ENCODE data around the gene NUP205. TPM values are rescaled to one million over a fixed set of nuclear protein-coding genes. Genes with fewer than 3 reads are reported as not detected.

Gene NUP205
- total and polyA plus RNA-seq, 12 donors = 22.3 to 48.1 (median 35.4) TPM

Small RNAs within 50 kb of the gene (small RNA-seq; reads per million reads assigned to genes)
- 0 reads per million in 2 donors for gene RNU6-1154P

Other genes with a start within 250 kb of the NUP205 start
- gene CNOT4, start 47.8 kb upstream of the NUP205 start, total RNA-seq = 10 to 100 TPM; 11.8 to 28.1 (median 19.3) TPM
- 10 to 100 TPM in 2 of 3 donors, 1 to 10 TPM in 1; 8.7 to 26.1 (median 13.1) TPM for gene CNOT4, start 47.8 kb upstream of the NUP205 start, polyA plus RNA-seq
- gene STMP1, start 104.6 kb downstream of the NUP205 start, total RNA-seq = 10 to 100 TPM; 20.8 to 48.6 (median 34.7) TPM
- gene STMP1, start 104.6 kb downstream of the NUP205 start, polyA plus RNA-seq = 10 to 100 TPM; 23.3 to 52.4 (median 25.9) TPM
- gene SLC13A4, start 170.3 kb downstream of the NUP205 start, total RNA-seq = under 1 TPM in 4 of 9 donors, not detected in 5; 0.14 to 0.60 (median 0.20) TPM
- gene SLC13A4, start 170.3 kb downstream of the NUP205 start, polyA plus RNA-seq = under 1 TPM in 2 of 3 donors, not detected in 1; 0.24 to 0.97 TPM
- gene FAM180A, start 190.9 kb downstream of the NUP205 start, total RNA-seq = 10 to 100 TPM in 3 of 9 donors, 1 to 10 TPM in 5, under 1 TPM in 1; 0.17 to 20.4 (median 6.0) TPM
- 1 to 10 TPM; 1.4 to 3.8 (median 1.6) TPM for gene FAM180A, start 190.9 kb downstream of the NUP205 start, polyA plus RNA-seq

Data from adrenal gland (tissue), 12 donors.